A549 (cell line): Measurements from ENCODE around the gene ABHD12B. TPM values are rescaled to one million over a fixed set of nuclear protein-coding genes. Genes with fewer than 3 reads are reported as not detected.

Experiments
- ATAC-seq, 2 experiments: fragments of 200-7000 bp in 1 of 2; fragments of >200 bp in 1 of 2; cut with Nextera tagmentation in 1 of 2; cut with Tn5 transposase in 1 of 2; 3 replicates each; pipeline versions ENCODE4 v1.8.0 to v1.9.1; 2018 to 2020; ENCODE audit warnings: mild to moderate bottlenecking in 1 of 2, moderate library complexity in 1 of 2
- CTCF ChIA-PET: fragments of 300-600 bp; sonication (Branson Sonifier 250); formaldehyde crosslinking; extraction: SDS; loops from one replicate; lab custom pipeline; 2021; ENCODE audit warnings: antibody characterized with exemption, inconsistent platforms; lab: Yijun Ruan, JAX
- POLR2A ChIA-PET: fragments of 350-600 bp; formaldehyde crosslinking; extraction: SDS; loops from one replicate; lab custom pipeline; 2021; ENCODE audit warnings: antibody characterized with exemption, inconsistent platforms; lab: Yijun Ruan, JAX
- DNase-seq, 2 experiments: peaks; one replicate each; pipeline versions ENCODE4 v3.0.0 to v3.0.0-alpha.2; 2011 to 2016; ENCODE audit warnings: low read depth in 1 of 2, low spot score in 1 of 2
- FAIRE-seq: peaks from 2 replicates; lab custom pipeline; 2011; peaks lifted over from hg19 to GRCh38; lab: Jason Lieb, UNC
- H3K27ac ChIP-seq, 2 experiments: fragments of >200 bp; sonication (Bioruptor Twin); formaldehyde crosslinking; 3 replicates each; pipeline ENCODE4 v1.5.1; 2016 to 2017
- H3K4me1 ChIP-seq: fragments of >200 bp; sonication (Bioruptor Twin); formaldehyde crosslinking; 3 replicates; pipeline ENCODE4 v1.6.1; 2016
- H3K4me2 ChIP-seq: fragments of >200 bp; sonication (Bioruptor Twin); formaldehyde crosslinking; 3 replicates; pipeline ENCODE4 v1.6.1; 2016
- H3K4me3 ChIP-seq: fragments of >200 bp; sonication (Bioruptor Twin); formaldehyde crosslinking; 3 replicates; pipeline ENCODE4 v1.5.1; 2016
- H3K9me3 ChIP-seq: fragments of >200 bp; sonication (Bioruptor Twin); formaldehyde crosslinking; 3 replicates; pipeline ENCODE4 v1.6.1; 2016
- BHLHE40 ChIP-seq: IDR thresholded peaks from 2 replicates; pipeline ENCODE4 v1.6.1; 2012; ENCODE audit warnings: low read depth, low read length, inconsistent platforms
- CEBPB ChIP-seq, 2 experiments: fragments of >200 bp in 1 of 2; sonication (Bioruptor Twin) in 1 of 2; formaldehyde crosslinking in 1 of 2; IDR thresholded peaks; 2 replicates each; pipeline ENCODE4 v1.6.1; 2012 to 2016
- CHD4 ChIP-seq: fragments of 200-600 bp; sonication (generic); IDR thresholded peaks from 2 replicates; pipeline ENCODE4 v1.6.1; 2016; ENCODE audit warnings: antibody characterized with exemption, mild to moderate bottlenecking, borderline replicate concordance
- E2F6 ChIP-seq: IDR thresholded peaks from 2 replicates; pipeline ENCODE4 v1.6.1; 2012; ENCODE audit warnings: low read depth, borderline replicate concordance
- EHF ChIP-seq: fragments of 250-450 bp; sonication (Bioruptor Pico); IDR thresholded peaks from 2 replicates; pipeline ENCODE4 v1.5.0; 2020; ENCODE audit warnings: mild to moderate bottlenecking
- EP300 ChIP-seq, 2 experiments: fragments of >200 bp; sonication (Bioruptor Twin); formaldehyde crosslinking; IDR thresholded peaks; 2 replicates in 1 of 2; 3 replicates in 1 of 2; pipeline ENCODE4 v1.6.1; 2016 to 2017
- ESRRA ChIP-seq: fragments of 150-350 bp; IDR thresholded peaks from 2 replicates; pipeline ENCODE4 v1.6.1; 2014; ENCODE audit warnings: mild to moderate bottlenecking, low read length, borderline replicate concordance
- FOSL2 ChIP-seq, 2 experiments: fragments of 450-650 bp in 1 of 2; fragments of >200 bp in 1 of 2; sonication (Bioruptor Twin) in 1 of 2; formaldehyde crosslinking; IDR thresholded peaks; 2 replicates each; pipeline versions ENCODE4 v1.5.0 to v1.6.1; 2016 to 2020; ENCODE audit warnings: mild to moderate bottlenecking in 1 of 2, moderate library complexity in 1 of 2
- GATA3 ChIP-seq: IDR thresholded peaks from 2 replicates; pipeline ENCODE4 v1.6.1; 2012; ENCODE audit warnings: borderline replicate concordance
- HDAC2 ChIP-seq: fragments of 200-600 bp; sonication (generic); IDR thresholded peaks from 2 replicates; pipeline ENCODE4 v1.6.1; 2016
- HEYL ChIP-seq: fragments of 250-450 bp; sonication (Bioruptor Pico); IDR thresholded peaks from 2 replicates; pipeline ENCODE4 v1.8.0; 2021; ENCODE audit warnings: mild to moderate bottlenecking, moderate library complexity
- HOXA7 ChIP-seq: fragments of 250-450 bp; sonication (Bioruptor Pico); IDR thresholded peaks from 2 replicates; pipeline ENCODE4 v1.5.0; 2020; ENCODE audit warnings: mild to moderate bottlenecking, moderate library complexity
- HOXB5 ChIP-seq: fragments of 250-450 bp; sonication (Bioruptor Pico); IDR thresholded peaks from 2 replicates; pipeline ENCODE4 v1.5.0; 2020; ENCODE audit warnings: mild to moderate bottlenecking, moderate library complexity
- KDM5A ChIP-seq: fragments of 200-600 bp; sonication (generic); IDR thresholded peaks from 2 replicates; pipeline ENCODE4 v1.6.1; 2016; ENCODE audit warnings: antibody characterized with exemption, mild to moderate bottlenecking
- NFE2L2 ChIP-seq: fragments of 150-350 bp; conservative IDR thresholded peaks from 2 replicates; pipeline ENCODE4 v1.6.1; 2014; ENCODE audit warnings: low read length
- POLR2A ChIP-seq: IDR thresholded peaks from 2 replicates; pipeline ENCODE4 v1.6.1; 2012; ENCODE audit warnings: mild to moderate bottlenecking, low read length
- RARB ChIP-seq: fragments of 250-450 bp; sonication (Bioruptor Pico); IDR thresholded peaks from 2 replicates; pipeline ENCODE4 v1.8.0; 2021; ENCODE audit warnings: mild to moderate bottlenecking, moderate library complexity
- RFX5 ChIP-seq: fragments of 450-650 bp; IDR thresholded peaks from 2 replicates; pipeline ENCODE4 v1.7.1; 2014; ENCODE audit warnings: antibody characterized with exemption, mild to moderate bottlenecking, moderate library complexity
- RNF2 ChIP-seq: fragments of 200-600 bp; sonication (generic); IDR thresholded peaks from 2 replicates; pipeline ENCODE4 v1.6.1; 2016; ENCODE audit warnings: low read depth, mild to moderate bottlenecking, antibody characterized with exemption, moderate library complexity, borderline replicate concordance
- SMC3 ChIP-seq: fragments of >200 bp; sonication (Bioruptor Twin); formaldehyde crosslinking; IDR thresholded peaks from 3 replicates; pipeline ENCODE4 v1.6.1; 2018; ENCODE audit warnings: inconsistent platforms
- SREBF2 ChIP-seq: fragments of 450-650 bp; IDR thresholded peaks from 2 replicates; pipeline ENCODE4 v1.6.1; 2014; ENCODE audit warnings: mild to moderate bottlenecking, moderate library complexity
- ZC3H11A ChIP-seq: fragments of 450-650 bp; IDR thresholded peaks from 2 replicates; pipeline ENCODE4 v1.6.1; 2014; ENCODE audit warnings: antibody characterized with exemption, mild to moderate bottlenecking
- WGBS: methylation state at CpG from one replicate; pipeline ENCODE4 v1.1.6; 2017; ENCODE audit errors: missing lambda C conversion rate; 5-methylcytosine and 5-hydroxymethylcytosine counted together
- polyA plus RNA-seq, 4 experiments: library from polyadenylated mRNA; depleted of rRNA in 3 of 4; stranded (reverse); fragments of >200 nt; fragmentation: RNase III in 1 of 4; extraction: RNeasy Plus Mini Kit Qiagen cat#74134 plus additional on column Dnase treatment in 1 of 4; gene quantifications; 2 replicates in 3 of 4; 3 replicates in 1 of 4; pipeline ENCODE4 v1.2.3, GENCODE V29; 2011 to 2017
- TF ChIP-seq, protein P1 (sequence below): fragments of >200 bp; sonication (Bioruptor Twin); formaldehyde crosslinking; IDR thresholded peaks from 2 replicates; pipeline ENCODE4 v1.6.1; 2016
- TF ChIP-seq, protein P2 (sequence below): fragments of >200 bp; sonication (Bioruptor Twin); formaldehyde crosslinking; IDR thresholded peaks from 3 replicates; pipeline ENCODE4 v1.6.1; 2016
- TF ChIP-seq, protein P3 (sequence below): IDR thresholded peaks from 2 replicates; pipeline ENCODE4 v1.6.1; 2012
- TF ChIP-seq, protein P4 (sequence below): fragments of 250-450 bp; sonication (Bioruptor Pico); IDR thresholded peaks from 2 replicates; pipeline ENCODE4 v1.5.0; 2021; ENCODE audit warnings: mild to moderate bottlenecking, moderate library complexity, borderline replicate concordance

ABHD12B gene
- polyA plus RNA-seq, 2 of the 4 experiments (the other 2 are of a cell fraction), result not detected

DNA sequence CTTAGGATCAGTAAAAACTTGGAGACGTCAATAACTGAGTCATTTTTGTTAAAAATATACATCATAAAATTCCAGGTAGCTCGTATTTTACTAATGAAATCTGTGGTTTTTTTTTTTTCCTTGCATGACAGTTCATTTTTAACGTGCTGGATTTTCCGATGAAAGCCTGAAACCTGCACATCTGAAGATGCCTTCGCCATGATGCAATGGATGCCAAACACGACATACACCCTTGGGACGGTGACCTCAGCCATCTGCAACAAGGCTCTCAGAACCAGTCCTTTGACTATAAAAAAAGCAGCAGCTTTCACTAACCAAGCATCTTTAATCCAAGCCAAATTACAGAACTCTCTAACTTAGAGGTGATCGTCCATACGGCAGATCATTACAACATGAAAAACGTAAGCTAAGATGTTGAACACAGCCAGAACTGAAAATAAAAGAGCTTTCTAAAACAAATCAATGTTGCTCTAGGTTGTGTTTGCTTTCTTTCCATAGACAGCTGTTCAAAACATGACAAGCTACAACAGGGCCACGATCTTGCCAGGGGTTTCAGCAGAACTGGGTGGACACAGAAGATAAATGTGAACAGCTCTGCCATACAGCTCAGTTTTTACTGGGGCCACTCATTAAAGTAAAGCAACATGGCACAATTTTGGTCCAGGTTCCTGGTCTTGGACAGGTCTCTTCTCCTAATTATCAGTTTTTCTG lies 48.6 kb upstream of the ABHD12B start:
- DNase-seq, result no peak
- 84% methylated on average over 11 of the region's 11 CpGs for WGBS
- FAIRE-seq, result no peak
- Histone ChIP-seq H3K4me2 (no peak overlapping the region), H3K27ac (no peak overlapping the region), H3K4me1 (no peaks in the 10 kb centered on the region), H3K4me3 (no peak overlapping the region), H3K9me3 (no peaks in the 10 kb centered on the region)
- TF ChIP-seq E2F6, result no peak
- TF ChIP-seq, protein P1, sequence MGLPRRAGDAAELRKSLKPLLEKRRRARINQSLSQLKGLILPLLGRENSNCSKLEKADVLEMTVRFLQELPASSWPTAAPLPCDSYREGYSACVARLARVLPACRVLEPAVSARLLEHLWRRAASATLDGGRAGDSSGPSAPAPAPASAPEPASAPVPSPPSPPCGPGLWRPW, result no peak
- TF ChIP-seq SREBF2, result no peak
- no peak for TF ChIP-seq ESRRA
- no peak for TF ChIP-seq CHD4
- TF ChIP-seq HDAC2, result no peak
- TF ChIP-seq, protein P2, sequence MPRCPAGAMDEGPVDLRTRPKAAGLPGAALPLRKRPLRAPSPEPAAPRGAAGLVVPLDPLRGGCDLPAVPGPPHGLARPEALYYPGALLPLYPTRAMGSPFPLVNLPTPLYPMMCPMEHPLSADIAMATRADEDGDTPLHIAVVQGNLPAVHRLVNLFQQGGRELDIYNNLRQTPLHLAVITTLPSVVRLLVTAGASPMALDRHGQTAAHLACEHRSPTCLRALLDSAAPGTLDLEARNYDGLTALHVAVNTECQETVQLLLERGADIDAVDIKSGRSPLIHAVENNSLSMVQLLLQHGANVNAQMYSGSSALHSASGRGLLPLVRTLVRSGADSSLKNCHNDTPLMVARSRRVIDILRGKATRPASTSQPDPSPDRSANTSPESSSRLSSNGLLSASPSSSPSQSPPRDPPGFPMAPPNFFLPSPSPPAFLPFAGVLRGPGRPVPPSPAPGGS, result no peak
- no peak for TF ChIP-seq RNF2
- TF ChIP-seq FOSL2 (IDR thresholded peaks at IDR 0.05), result no peak
- TF ChIP-seq FOSL2 (CRISPR knock-in tag; IDR thresholded peaks at IDR 0.05), result no peak
- TF ChIP-seq HEYL (CRISPR knock-in tag), result no peak
- TF ChIP-seq ZC3H11A, result no peak
- no peak for TF ChIP-seq SMC3
- TF ChIP-seq, protein P3, sequence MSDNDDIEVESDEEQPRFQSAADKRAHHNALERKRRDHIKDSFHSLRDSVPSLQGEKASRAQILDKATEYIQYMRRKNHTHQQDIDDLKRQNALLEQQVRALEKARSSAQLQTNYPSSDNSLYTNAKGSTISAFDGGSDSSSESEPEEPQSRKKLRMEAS, result no peak
- no peak for TF ChIP-seq GATA3
- no peak for TF ChIP-seq RARB
- no peak for TF ChIP-seq NFE2L2
- TF ChIP-seq CEBPB (IDR thresholded peaks at IDR 0.05), result no peak
- ChIA-PET CTCF (interaction anchor here (1.0 to 1.3 kb wide), 3 partner anchors 15 to 39 kb away, joined by 3 to 5 read pairs (median 3); no protein-coding TSS in a partner anchor), POLR2A (no interaction called here)
- no peak for ATAC-seq

- TF ChIP-seq HEYL (CRISPR knock-in tag) (no peak), POLR2A (no peak), EHF (no peak), RNF2 (no peak), NFE2L2 (no peak)
- WGBS, result 96% methylated on average over 10 of the region's 10 CpGs
- Histone ChIP-seq H3K27ac (no peak overlapping the region), H3K4me2 (no peak overlapping the region), H3K4me3 (no peak overlapping the region), H3K4me1 (peaks cover 5% of the 10 kb centered on the region; the same call in 1 of the 3 replicates), H3K9me3 (no peaks in the 10 kb centered on the region)
- no peak for DNase-seq
- ChIA-PET POLR2A (no interaction called here), CTCF (interaction anchor here (1.0 to 1.3 kb wide), 2 partner anchors 16 to 38 kb away, joined by 3 to 5 read pairs; no protein-coding TSS in a partner anchor)
- FAIRE-seq, result no peak
- ATAC-seq, result no peak
These were observed 47.9 kb upstream of the ABHD12B start for GRCh38 chr14:50823762-50824636.

- POLR2A ChIA-PET, result no interaction called here
- CTCF ChIA-PET, result interaction anchor here (7.9 kb wide), 1 partner anchor 34 kb away, joined by 57 read pairs; no protein-coding TSS in a partner anchor
These were observed 46.5 kb upstream of the ABHD12B start for GRCh38 chr14:50825307-50825706.

More at GRCh38 chr14:50825307-50825706, 46.5 kb upstream of the ABHD12B start:
- no peak overlapping the region for H3K4me3 ChIP-seq
- peaks cover 13% of the 10 kb centered on the region; the same call in 2 of the 3 replicates for H3K4me1 ChIP-seq
- WGBS, result 96% methylated on average over 1 of the region's 1 CpG
- TF ChIP-seq HDAC2, result no peak
- no peak for TF ChIP-seq BHLHE40
- TF ChIP-seq, protein P4, sequence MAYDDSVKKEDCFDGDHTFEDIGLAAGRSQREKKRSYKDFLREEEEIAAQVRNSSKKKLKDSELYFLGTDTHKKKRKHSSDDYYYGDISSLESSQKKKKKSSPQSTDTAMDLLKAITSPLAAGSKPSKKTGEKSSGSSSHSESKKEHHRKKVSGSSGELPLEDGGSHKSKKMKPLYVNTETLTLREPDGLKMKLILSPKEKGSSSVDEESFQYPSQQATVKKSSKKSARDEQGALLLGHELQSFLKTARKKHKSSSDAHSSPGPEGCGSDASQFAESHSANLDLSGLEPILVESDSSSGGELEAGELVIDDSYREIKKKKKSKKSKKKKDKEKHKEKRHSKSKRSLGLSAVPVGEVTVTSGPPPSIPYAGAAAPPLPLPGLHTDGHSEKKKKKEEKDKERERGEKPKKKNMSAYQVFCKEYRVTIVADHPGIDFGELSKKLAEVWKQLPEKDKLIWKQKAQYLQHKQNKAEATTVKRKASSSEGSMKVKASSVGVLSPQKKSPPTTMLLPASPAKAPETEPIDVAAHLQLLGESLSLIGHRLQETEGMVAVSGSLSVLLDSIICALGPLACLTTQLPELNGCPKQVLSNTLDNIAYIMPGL, result no peak
- TF ChIP-seq RFX5, result no peak
- no peak for TF ChIP-seq FOSL2 (IDR thresholded peaks at IDR 0.05)
- TF ChIP-seq FOSL2 (CRISPR knock-in tag; IDR thresholded peaks at IDR 0.05), result no peak
- TF ChIP-seq HOXB5, result no peak
- TF ChIP-seq GATA3, result no peak
- TF ChIP-seq EP300 (IDR thresholded peaks at IDR 0.05), result no peak
- TF ChIP-seq HOXA7 (CRISPR knock-in tag), result no peak
- no peak for TF ChIP-seq POLR2A
- TF ChIP-seq KDM5A, result no peak
- no peak for TF ChIP-seq E2F6
- ATAC-seq, result no peak
- no peak for DNase-seq
- FAIRE-seq, result no peak
- H3K4me2 ChIP-seq, result no peak overlapping the region
- H3K9me3 ChIP-seq, result no peaks in the 10 kb centered on the region
- H3K27ac ChIP-seq, result no peak overlapping the region
